Lung microvascular endothelial cell (primary cell): ENCODE measurements around the gene SEPHS1. TPM values are rescaled to one million over a fixed set of nuclear protein-coding genes. Genes with fewer than 3 reads are reported as not detected.
"Not testable (repeated sequence)": the region's sequence is repeated elsewhere in the genome, so short reads cannot be mapped to it uniquely, and the experiment has no call there.

ENCODE experiments used
- DNase-seq, 2 donors: peaks; one replicate each; pipeline versions ENCODE4 v3.0.0 to v3.0.0-alpha.2; 2010; ENCODE audit warnings: low read depth in 2 of 2
- total RNA-seq: library from RNA; depleted of rRNA; stranded (reverse); fragments of >200 nt; gene quantifications from 2 replicates; pipeline ENCODE4 v1.2.1, GENCODE V29; 2014

SEPHS1 gene
- total RNA-seq, 1 donor from 2014 or later: 35.1 TPM

DNA sequence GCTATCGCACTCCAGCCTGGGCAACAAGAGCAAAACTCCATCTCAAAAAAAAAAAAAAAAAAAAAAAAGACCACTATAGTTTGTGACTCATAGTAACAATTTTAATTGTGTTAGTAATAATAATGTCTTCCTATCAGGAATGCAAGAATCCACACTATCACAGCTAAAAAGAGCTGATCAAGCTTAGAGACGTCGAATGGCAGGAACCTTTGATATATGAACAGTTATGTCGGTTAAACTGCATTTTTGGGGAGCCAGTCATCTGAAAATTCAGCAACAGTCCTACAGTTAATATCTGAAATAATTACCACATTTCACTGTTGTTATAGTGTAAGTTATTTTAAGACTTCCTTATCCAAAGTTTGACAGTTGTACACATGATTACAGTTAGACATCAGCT, 57.0 kb downstream of the SEPHS1 start:
- DNase-seq: no peak

DNA sequence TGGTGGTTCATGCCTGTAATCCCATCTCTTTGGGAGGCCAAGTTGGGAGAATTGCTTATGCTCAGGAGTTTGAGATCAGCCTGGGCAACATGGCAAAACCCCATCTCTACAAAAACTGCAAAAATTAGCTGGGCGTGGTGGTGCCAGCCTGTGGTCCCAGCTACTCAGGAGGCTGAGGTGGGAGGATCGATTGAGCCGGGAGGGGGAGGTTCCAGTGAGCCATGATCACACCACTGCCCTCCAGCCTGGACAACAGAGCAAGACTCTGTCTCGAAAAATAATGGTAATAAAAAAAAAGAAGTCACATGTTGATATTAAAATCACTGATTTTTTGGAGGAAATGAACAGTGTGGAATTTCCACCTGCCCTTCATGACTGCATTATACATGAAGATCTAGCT, 64.0 kb downstream of the SEPHS1 start:
- DNase-seq: no peak

DNA sequence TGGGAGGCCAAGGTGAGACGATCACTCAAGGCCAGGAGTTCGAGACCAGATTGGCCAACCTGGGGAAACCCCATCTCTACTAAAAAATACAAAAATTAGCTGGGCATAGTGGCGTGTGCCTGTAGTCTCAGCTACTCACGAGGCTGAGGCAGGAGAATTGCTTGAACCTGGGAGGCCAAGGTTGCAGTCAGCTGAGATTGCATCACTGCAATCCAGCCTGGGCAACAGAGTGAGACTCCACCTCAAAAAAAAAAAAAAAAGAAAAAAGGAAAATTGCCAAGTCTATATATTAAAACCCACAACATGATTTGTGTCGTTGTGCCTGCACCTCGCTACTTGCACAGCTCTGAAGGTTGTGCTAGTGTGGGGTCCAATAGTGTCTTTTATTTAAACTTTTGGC, 65.7 kb downstream of the SEPHS1 start:
- not testable (repeated sequence) for DNase-seq

DNA sequence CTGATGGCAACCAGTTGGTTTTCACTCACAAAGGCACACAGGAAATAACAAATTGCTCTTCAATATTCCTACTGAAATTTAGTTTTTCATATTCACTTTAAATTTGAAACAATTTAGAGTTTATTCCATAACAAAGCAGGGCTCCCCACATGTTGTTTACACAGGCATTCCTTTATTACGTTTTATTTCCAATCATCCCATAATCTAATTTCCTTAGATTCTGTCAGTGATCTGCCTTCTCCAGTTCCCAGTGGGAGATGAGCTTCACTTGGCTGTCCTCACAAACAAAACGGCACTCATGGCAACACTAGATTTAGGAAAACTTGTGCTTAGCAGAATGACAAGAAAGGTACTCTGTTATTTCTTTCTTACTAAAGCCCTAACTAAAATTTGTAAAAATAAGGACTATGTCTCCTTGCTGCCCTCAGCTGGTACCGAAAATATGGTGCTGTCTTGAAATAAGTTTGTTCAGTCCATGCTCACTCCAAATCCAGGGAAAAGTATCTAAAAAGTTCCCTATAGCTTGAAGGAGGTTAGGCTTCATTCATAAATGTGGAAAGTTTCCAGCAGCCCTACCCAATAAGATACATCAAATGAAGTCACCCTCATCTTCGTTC, 71.2 kb downstream of the SEPHS1 start:
- DNase-seq: peak; percentile 18 to 42

DNA sequence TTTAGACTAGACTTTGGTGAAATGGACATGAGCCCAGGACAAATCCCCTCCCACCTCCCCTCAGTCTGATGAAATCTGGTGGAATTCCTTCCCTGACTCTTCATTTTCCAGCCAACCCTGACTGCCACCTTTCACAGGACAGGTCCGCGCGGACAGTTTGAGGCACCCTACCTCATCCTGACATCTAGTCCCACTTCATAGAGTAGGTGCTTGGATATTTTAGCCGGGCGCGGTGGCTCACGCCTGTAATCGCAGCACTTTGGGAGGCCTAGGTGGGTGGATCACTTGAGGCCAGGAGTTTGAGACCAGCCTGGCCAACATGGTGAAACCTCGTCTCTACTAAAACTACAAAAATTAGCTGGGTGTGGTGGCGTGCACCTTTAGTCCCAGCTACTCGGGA, 71.9 kb downstream of the SEPHS1 start:
- not testable (repeated sequence) for DNase-seq

DNA sequence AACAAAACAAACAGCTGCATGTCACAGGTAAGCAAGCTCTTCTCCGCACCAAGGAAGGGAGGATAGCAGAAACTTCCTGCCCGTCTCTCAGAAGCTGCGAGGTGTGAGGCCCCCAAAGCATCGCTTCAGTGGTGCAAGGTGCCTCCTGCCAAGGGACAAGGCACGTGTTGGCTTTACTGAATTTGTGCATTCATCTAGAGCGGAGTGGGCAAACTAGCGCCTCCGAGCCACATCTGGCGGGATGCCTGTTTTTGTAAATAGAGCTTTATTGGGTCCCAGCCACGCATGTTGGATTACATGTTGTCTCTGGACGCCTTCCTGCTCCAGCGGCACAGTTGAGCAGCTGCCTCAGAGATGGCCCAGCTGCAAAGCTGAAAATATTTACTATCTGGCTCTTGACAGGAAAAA, 75.9 kb downstream of the SEPHS1 start:
- DNase-seq: peak in 1 of 2 donors; percentile 28

DNA sequence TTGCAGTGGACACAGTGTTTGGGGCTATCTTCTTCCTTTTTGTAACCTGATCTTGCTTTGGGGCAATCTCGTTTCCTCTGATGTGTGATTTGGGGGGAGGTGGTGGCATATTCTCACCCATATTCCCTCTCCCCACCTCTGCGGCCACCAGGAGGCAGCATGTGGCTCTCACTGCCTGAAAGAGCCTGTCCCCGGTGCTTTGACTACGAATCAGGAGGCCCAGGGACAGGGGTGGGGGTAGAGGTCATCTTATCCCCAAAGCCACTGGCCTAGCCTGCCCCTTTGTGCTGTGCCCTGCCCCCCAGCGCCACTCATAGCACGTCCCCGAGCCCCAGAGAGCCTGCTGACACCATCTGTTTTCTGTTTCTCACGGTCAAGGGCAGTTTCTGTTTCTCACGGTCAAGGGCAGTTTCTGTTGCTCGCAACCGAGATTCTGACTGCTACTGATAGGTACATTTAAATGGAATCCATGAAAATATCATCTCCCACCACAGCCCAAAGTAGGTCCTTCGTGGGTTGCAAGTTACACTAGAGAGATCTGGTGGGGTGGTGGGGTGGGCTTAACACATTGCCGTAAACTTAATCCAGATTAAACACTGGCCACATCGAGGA, 76.4 kb downstream of the SEPHS1 start:
- DNase-seq: peak; percentile 21 to 46

DNA sequence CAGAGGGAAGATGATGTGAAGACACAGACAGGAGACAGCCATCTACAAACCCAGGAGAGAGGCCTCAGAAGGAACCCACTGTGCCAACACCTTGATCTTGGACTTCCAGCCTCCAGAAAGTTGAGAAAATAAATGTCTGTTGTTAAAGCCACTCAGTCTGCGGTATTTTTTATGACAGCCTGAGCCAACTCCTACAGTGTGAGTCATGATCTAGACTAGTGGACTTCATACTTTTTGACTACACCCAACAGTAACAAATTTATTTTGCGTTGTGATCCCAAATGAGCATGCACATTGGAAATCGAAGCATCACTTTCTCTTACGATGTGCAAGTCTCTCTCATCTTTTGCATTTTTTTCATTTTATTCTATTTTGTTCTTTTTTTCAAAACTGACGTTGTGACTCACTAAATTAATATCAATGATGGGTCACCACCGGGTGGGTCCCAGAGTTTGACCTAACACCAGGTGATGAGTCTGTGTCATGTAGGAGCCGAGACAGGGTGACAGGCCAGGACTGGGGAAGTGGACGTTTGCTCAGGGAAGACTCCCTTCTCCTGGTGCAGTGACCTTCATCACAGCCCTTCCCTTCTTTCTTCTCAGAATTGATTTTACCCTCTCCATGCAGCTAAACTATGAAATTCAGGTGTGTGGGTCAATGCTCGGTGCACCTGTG, 77.1 kb downstream of the SEPHS1 start:
- DNase-seq: no peak

DNA sequence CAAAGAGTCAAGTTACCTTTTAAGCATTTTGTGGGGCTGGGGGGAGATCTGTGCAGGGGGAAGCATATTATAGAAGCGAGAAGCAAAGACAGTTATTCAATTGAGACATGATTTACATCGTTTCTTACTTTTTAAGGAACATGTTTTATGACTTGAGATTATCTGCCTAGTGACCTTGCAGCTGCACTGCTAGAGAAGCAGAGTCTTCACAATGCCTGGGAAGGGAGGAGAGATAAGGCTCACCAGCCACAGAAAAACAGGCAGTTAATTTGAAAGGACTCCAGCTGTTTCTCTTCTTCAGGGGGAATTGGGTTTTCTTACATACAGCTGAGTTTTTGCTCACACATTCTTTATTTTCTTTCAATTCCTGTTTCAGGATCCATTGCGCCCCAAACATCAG, 79.3 kb downstream of the SEPHS1 start:
- DNase-seq: no peak

DNA sequence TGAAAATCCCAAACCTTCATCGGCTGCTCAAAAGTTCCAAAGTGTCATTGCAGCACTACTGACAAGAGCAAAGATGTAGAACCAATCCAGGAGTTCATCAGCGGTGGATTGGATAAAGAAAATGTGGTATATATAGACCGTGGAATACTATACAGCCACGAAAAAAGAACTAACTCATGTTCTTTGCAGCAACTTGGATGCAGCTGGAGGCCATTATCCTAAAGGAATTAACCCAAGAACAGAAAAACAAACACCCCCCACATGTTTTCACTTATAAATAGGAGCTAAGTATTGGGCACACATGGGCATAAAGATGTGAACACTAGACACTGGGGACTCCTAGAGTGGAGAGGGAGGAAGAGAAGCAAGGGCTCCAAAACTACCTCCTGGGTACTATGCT, 79.8 kb downstream of the SEPHS1 start:
- no peak for DNase-seq

Other genes starting within 250 kb of the SEPHS1 start
- 70.8 and 105 TPM in 2 replicates for gene OPTN, start 248.1 kb downstream of the SEPHS1 start, total RNA-seq
- 2.4 and 5.0 TPM in 2 replicates for gene MCM10, start 186.7 kb downstream of the SEPHS1 start, total RNA-seq
- gene UCMA, start 113.9 kb downstream of the SEPHS1 start, total RNA-seq: not detected in 2 replicates
- 7.2 and 12.1 TPM in 2 replicates for gene PHYH, start 48.2 kb downstream of the SEPHS1 start, total RNA-seq
- 5.0 and 7.1 TPM in 2 replicates for gene BEND7, start 180.7 kb upstream of the SEPHS1 start, total RNA-seq
- gene PRPF18, start 238.7 kb upstream of the SEPHS1 start, total RNA-seq: 16.1 and 25.4 TPM in 2 replicates